IMR-90 (cell line): ENCODE results near the gene LRPPRC. TPM values are rescaled to one million over a fixed set of nuclear protein-coding genes. Genes with fewer than 3 reads are reported as not detected.

ENCODE experiments used
- ATAC-seq: fragments of 200-7000 bp; cut with Tn5 transposase; 2 replicates; pipeline ENCODE4 v1.9.1; 2020; ENCODE audit warnings: low read depth, mild to moderate bottlenecking, moderate library complexity
- BruUV-seq: library from RNA; stranded (reverse); fragments of 400-500 nt; replicated peaks from 2 replicates; lab custom pipeline; 2021; lab: Mats Ljungman, UMichigan
- CTCF ChIA-PET: fragments of 300-600 bp; formaldehyde crosslinking; extraction: SDS; loops from one replicate; lab custom pipeline; 2021; ENCODE audit warnings: antibody characterized with exemption; lab: Yijun Ruan, JAX
- POLR2A ChIA-PET: fragments of 300-600 bp; sonication (Branson Sonifier 250); formaldehyde crosslinking; loops from one replicate; lab custom pipeline; 2022; ENCODE audit warnings: antibody characterized with exemption; ENCODE audit not compliant: unreplicated experiment; lab: Charles Lee
- DNase-seq: peaks from one replicate; pipeline ENCODE4 v3.0.0; 2013
- H2AFZ ChIP-seq: replicated peaks from 2 replicates; pipeline ENCODE3; 2013; ENCODE audit warnings: low read length, mild to moderate bottlenecking; ENCODE audit not compliant: poor library complexity
- H2AK5ac ChIP-seq: 2 replicates; pipeline ENCODE4 v1.6.1; 2013; ENCODE audit warnings: low read depth, low read length, inconsistent platforms
- H2AK9ac ChIP-seq: replicated peaks from 2 replicates; pipeline ENCODE3; 2013; ENCODE audit warnings: mild to moderate bottlenecking, low read depth, low read length, moderate library complexity; ENCODE audit not compliant: poor library complexity
- H2BK120ac ChIP-seq: 2 replicates; pipeline ENCODE4 v1.6.1; 2013; ENCODE audit warnings: low read depth, low read length, inconsistent platforms
- H2BK15ac ChIP-seq: 3 replicates; pipeline ENCODE4 v1.6.1; 2013; ENCODE audit warnings: low read depth, low read length, inconsistent platforms
- H2BK20ac ChIP-seq: 2 replicates; pipeline ENCODE4 v1.6.1; 2013; ENCODE audit warnings: low read depth, mild to moderate bottlenecking, inconsistent platforms, low read length, moderate library complexity
- H2BK5ac ChIP-seq: 2 replicates; pipeline ENCODE4 v1.6.1; 2013; ENCODE audit warnings: mild to moderate bottlenecking, low read depth, low read length, inconsistent platforms; ENCODE audit not compliant: poor library complexity, severe bottlenecking
- H3K14ac ChIP-seq: replicated peaks from 2 replicates; pipeline ENCODE4 v1.6.1; 2013; ENCODE audit warnings: low read depth, low read length, inconsistent platforms
- H3K18ac ChIP-seq: 2 replicates; pipeline ENCODE4 v1.6.1; 2013; ENCODE audit warnings: low read depth, low read length, control low read depth
- H3K23ac ChIP-seq: 2 replicates; pipeline ENCODE4 v1.6.1; 2013; ENCODE audit warnings: low read depth, low read length, inconsistent platforms
- H3K27ac ChIP-seq: 2 replicates; pipeline ENCODE4 v1.5.1; 2013; ENCODE audit warnings: mild to moderate bottlenecking, control low read depth, low read length; ENCODE audit not compliant: insufficient read depth
- H3K27me3 ChIP-seq: 2 replicates; pipeline ENCODE4 v1.6.1; 2013; ENCODE audit warnings: low read length; ENCODE audit not compliant: control insufficient read depth, insufficient read depth
- H3K36me3 ChIP-seq: 2 replicates; pipeline ENCODE4 v1.6.1; 2013; ENCODE audit warnings: low read length, mixed read lengths; ENCODE audit not compliant: control insufficient read depth, insufficient read depth
- H3K4ac ChIP-seq: 2 replicates; pipeline ENCODE4 v1.6.1; 2013; ENCODE audit warnings: low read depth, low read length, inconsistent platforms
- H3K4me1 ChIP-seq: 2 replicates; pipeline ENCODE4 v1.6.1; 2013; ENCODE audit warnings: low read length, mixed read lengths; ENCODE audit not compliant: control insufficient read depth, insufficient read depth
- H3K4me2 ChIP-seq: 2 replicates; pipeline ENCODE4 v1.6.1; 2013; ENCODE audit warnings: low read depth, mild to moderate bottlenecking, control low read depth, low read length, moderate library complexity
- H3K4me3 ChIP-seq: 2 replicates; pipeline ENCODE4 v1.5.1; 2013; ENCODE audit warnings: low read depth, mild to moderate bottlenecking, control low read depth, low read length, moderate library complexity; ENCODE audit not compliant: insufficient read depth
- H3K56ac ChIP-seq: 2 replicates; pipeline ENCODE4 v1.6.1; 2013; ENCODE audit warnings: low read length, inconsistent platforms; ENCODE audit not compliant: insufficient read depth; ENCODE audit errors: extremely low read depth
- H3K79me1 ChIP-seq, 2 experiments: 2 replicates each; pipeline ENCODE4 v1.6.1; 2013; ENCODE audit warnings: low read length in 2 of 2, inconsistent platforms in 1 of 2, low read depth in 1 of 2
- H3K9ac ChIP-seq: 2 replicates; pipeline ENCODE4 v1.6.1; 2013; ENCODE audit warnings: low read depth, low read length, control low read depth
- H3K9me1 ChIP-seq: 2 replicates; pipeline ENCODE4 v1.6.1; 2013; ENCODE audit warnings: low read length, inconsistent platforms; ENCODE audit not compliant: insufficient read depth
- H3K9me3 ChIP-seq: 2 replicates; pipeline ENCODE4 v1.6.1; 2013; ENCODE audit warnings: low read length; ENCODE audit not compliant: control insufficient read depth, insufficient read depth
- H4K20me1 ChIP-seq: 2 replicates; pipeline ENCODE4 v1.6.1; 2013; ENCODE audit warnings: low read length, inconsistent platforms; ENCODE audit not compliant: insufficient read depth
- H4K5ac ChIP-seq: 2 replicates; pipeline ENCODE4 v1.6.1; 2013; ENCODE audit warnings: mild to moderate bottlenecking, low read depth, low read length, control low read depth
- H4K8ac ChIP-seq, 2 experiments: 2 replicates each; pipeline ENCODE4 v1.6.1; 2013; ENCODE audit warnings: low read depth in 2 of 2, low read length in 2 of 2, control low read depth in 1 of 2, inconsistent platforms in 1 of 2
- H4K91ac ChIP-seq: 2 replicates; pipeline ENCODE4 v1.6.1; 2013; ENCODE audit warnings: low read depth, low read length, inconsistent platforms; ENCODE audit not compliant: insufficient read depth
- BHLHE40 ChIP-seq: fragments of 150-350 bp; IDR thresholded peaks from 2 replicates; pipeline ENCODE4 v1.6.1; 2016; ENCODE audit warnings: mild to moderate bottlenecking, low read depth, low read length
- CEBPB ChIP-seq: IDR thresholded peaks from 2 replicates; pipeline ENCODE4 v1.6.1; 2012; ENCODE audit warnings: low read depth, low read length, improper control_type of control experiment
- CHD1 ChIP-seq: IDR thresholded peaks from 2 replicates; pipeline ENCODE4 v1.6.1; 2012; ENCODE audit warnings: low read depth, low read length, improper control_type of control experiment
- CTCF ChIP-seq: conservative IDR thresholded peaks from 2 replicates; pipeline ENCODE4 v1.5.1; 2012; ENCODE audit warnings: mild to moderate bottlenecking, low read depth, low read length, improper control_type of control experiment
- ELK1 ChIP-seq: fragments of 150-350 bp; IDR thresholded peaks from 2 replicates; pipeline ENCODE4 v1.6.1; 2016; ENCODE audit warnings: low read depth, mild to moderate bottlenecking, low read length, moderate library complexity, borderline replicate concordance
- FOS ChIP-seq: fragments of 150-350 bp; IDR thresholded peaks from 2 replicates; pipeline ENCODE4 v1.6.1; 2016; ENCODE audit warnings: low read depth, low read length
- MAFK ChIP-seq: IDR thresholded peaks from 2 replicates; pipeline ENCODE4 v1.6.1; 2012; ENCODE audit warnings: low read depth, low read length, improper control_type of control experiment
- MXI1 ChIP-seq: IDR thresholded peaks from 2 replicates; pipeline ENCODE4 v1.6.1; 2012; ENCODE audit warnings: low read depth, mild to moderate bottlenecking, low read length, moderate library complexity, borderline replicate concordance
- POLR2A ChIP-seq: IDR thresholded peaks from 2 replicates; pipeline ENCODE4 v1.6.1; 2012; ENCODE audit warnings: mild to moderate bottlenecking, low read depth, low read length
- RAD21 ChIP-seq: IDR thresholded peaks from 2 replicates; pipeline ENCODE4 v1.6.1; 2012; ENCODE audit warnings: low read length, improper control_type of control experiment
- RCOR1 ChIP-seq: IDR thresholded peaks from 2 replicates; pipeline ENCODE4 v1.6.1; 2012; ENCODE audit warnings: mild to moderate bottlenecking, low read length, improper control_type of control experiment; ENCODE audit not compliant: insufficient replicate concordance
- RFX5 ChIP-seq: IDR thresholded peaks from 2 replicates; pipeline ENCODE4 v1.8.0; 2012; ENCODE audit warnings: low read depth, mild to moderate bottlenecking, low read length, moderate library complexity
- SMC3 ChIP-seq: fragments of 150-350 bp; IDR thresholded peaks from 2 replicates; pipeline ENCODE4 v1.6.1; 2016; ENCODE audit warnings: low read depth, mild to moderate bottlenecking, antibody characterized with exemption, low read length, moderate library complexity
- USF2 ChIP-seq: fragments of 150-350 bp; IDR thresholded peaks from 2 replicates; pipeline ENCODE4 v1.6.1; 2017; ENCODE audit warnings: mild to moderate bottlenecking, antibody characterized with exemption, low read length, low read depth
- WGBS, 2 experiments: methylation state at CpG; one replicate each; pipeline versions ENCODE4 v1.1.5 to v1.1.7; 2013; ENCODE audit warnings: missing lambda C conversion rate in 2 of 2; ENCODE audit not compliant: insufficient read length in 1 of 2; ENCODE audit errors: extremely low coverage in 2 of 2; 5-methylcytosine and 5-hydroxymethylcytosine counted together
- dilution Hi-C: fragments of 300-500 bp; cut with HindIII; formaldehyde crosslinking; loops from one replicate; pipeline ENCODE4 v1.14.3; 2018; ENCODE audit warnings: low sequenced_read_pairs; ENCODE audit not compliant: unreplicated experiment
- in situ Hi-C: fragments of 300-500 bp; cut with MboI; formaldehyde crosslinking; loops from 3 replicates; pipeline ENCODE4 v1.14.3; 2019; ENCODE audit warnings: low sequenced_read_pairs, inconsistent platforms, mixed read lengths
- intact Hi-C: fragments of 100-400 bp; cut with micrococcal nuclease; formaldehyde crosslinking; loops from 2 replicates; pipeline ENCODE4 v1.10.0; 2022
- polyA plus RNA-seq, 3 experiments: library from polyadenylated mRNA; depleted of rRNA; stranded (reverse); fragments of >200 nt; gene quantifications; 2 replicates each; pipeline ENCODE4 v1.2.3, GENCODE V29; 2012; ENCODE audit warnings: low replicate concordance in 1 of 3
- total RNA-seq: library from RNA; depleted of rRNA; stranded (reverse); fragments of >200 nt; gene quantifications from 2 replicates; pipeline ENCODE4 v1.2.3, GENCODE V29; 2012

Gene LRPPRC
- total and polyA plus RNA-seq, 2 of the 4 experiments (the other 2 are of a cell fraction), result 30.4 to 36.0 TPM

- no peak overlapping the region for H2BK15ac ChIP-seq
- no peak overlapping the region for H2AK9ac ChIP-seq
- in situ Hi-C loops (no loop called here), dilution Hi-C loops (no loop called here), intact Hi-C loops (no loop called here)
- no peak overlapping the region for H2BK20ac ChIP-seq
- no peak overlapping the region for H4K8ac ChIP-seq
- no peaks in the 10 kb centered on the region for H3K9me3 ChIP-seq
- no CpG with 5 or more reads among the region's 7 CpGs for WGBS, 2 experiments
- H2AFZ ChIP-seq, result no peak overlapping the region
- ChIA-PET CTCF (no interaction called here), POLR2A (no interaction called here)
- H2AK5ac ChIP-seq, result no peak overlapping the region
- peaks cover 1% of the 10 kb centered on the region; the same call in 1 of the 2 replicates for H3K9me1 ChIP-seq
- H3K27me3 ChIP-seq, result no peaks in the 10 kb centered on the region
- no peak overlapping the region for H3K14ac ChIP-seq
- H3K23ac ChIP-seq, result no peak overlapping the region
- H4K91ac ChIP-seq, result no peak overlapping the region
- H4K20me1 ChIP-seq, result no peaks in the 10 kb centered on the region
- no peak overlapping the region for H4K5ac ChIP-seq
- no peaks in the 10 kb centered on the region; a peak in 1 of 4 replicates for H3K79me1 ChIP-seq
- no peak overlapping the region for H2BK120ac ChIP-seq
- no peak overlapping the region for H3K18ac ChIP-seq
- BruUV-seq, result no TSS peak
- H3K4ac ChIP-seq, result no peak overlapping the region
- ATAC-seq, result no peak
- H2BK5ac ChIP-seq, result no peak overlapping the region
- H3K27ac ChIP-seq, result no peak overlapping the region
- H3K56ac ChIP-seq, result no peak overlapping the region
- DNase-seq, result no peak
- H3K36me3 ChIP-seq, result peaks cover 28% of the 10 kb centered on the region
- TF ChIP-seq RFX5 (no peak), CEBPB (no peak), SMC3 (no peak), MXI1 (no peak), ELK1 (no peak), FOS (no peak), MAFK (no peak), RCOR1 (no peak), BHLHE40 (no peak), USF2 (no peak), CTCF (no peak), CHD1 (no peak), POLR2A (no peak), RAD21 (no peak)
- no peak overlapping the region for H3K4me2 ChIP-seq
- peaks cover 3% of the 10 kb centered on the region for H3K4me1 ChIP-seq
- H3K4me3 ChIP-seq, result no peak overlapping the region
- no peak overlapping the region for H3K9ac ChIP-seq
These were observed 108.6 kb downstream of the LRPPRC start for GRCh38 chr2:43887176-43887575.
